ENCODE results near the gene RAD51B. TPM values are rescaled to one million over a fixed set of nuclear protein-coding genes. Genes with fewer than 3 reads are reported as not detected.

The RAD51B gene
- polyA plus RNA-seq, 1 donor (not counting 4 experiments of a cell fraction or from before 2014, with no cell fraction given): 13.3 TPM

DNA sequence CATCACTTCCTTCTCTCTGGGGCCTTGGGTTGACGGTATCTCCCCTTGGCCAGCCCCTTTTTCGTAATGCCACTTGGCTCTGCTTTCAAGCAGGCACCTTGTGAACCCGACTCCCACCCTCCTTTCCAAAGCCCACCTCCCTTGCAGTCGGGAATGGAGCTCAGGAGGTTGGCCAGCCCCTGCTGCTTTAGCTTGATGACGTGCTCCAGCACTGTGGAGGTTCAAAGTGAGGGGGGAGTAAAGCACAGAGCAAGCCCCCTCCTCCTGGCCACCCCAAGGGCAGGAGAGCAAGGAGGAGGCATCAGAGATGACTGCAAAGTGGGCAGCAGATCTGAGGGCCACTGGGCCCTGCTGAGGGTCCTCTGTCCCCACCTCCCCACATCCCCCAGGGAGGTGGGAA is 869.9 kb downstream of the RAD51B start:
- FAIRE-seq (no peak), DNase-seq (ENCODE audit: low read depth, low spot score) (no peak)
- Histone ChIP-seq H3K9me1 (ENCODE audit: control insufficient read depth, extremely low read depth, insufficient read depth, low read length) (no peaks in the 10 kb centered on the region), H3K27me3 (ENCODE audit: control insufficient read depth, extremely low read depth, insufficient read depth, low read length) (no peaks in the 10 kb centered on the region), H2AFZ (ENCODE audit: control insufficient read depth, low read length) (no peak overlapping the region), H3K9me3 (ENCODE audit: control insufficient read depth, low read depth, low read length) (no peaks in the 10 kb centered on the region), H3K4me3 (ENCODE audit: control insufficient read depth in 2 of 3, extremely low read depth in 1 of 3, insufficient read depth in 2 of 3, low read depth in 1 of 3, low read length in 3 of 3) (no peak overlapping the region), H3K9ac (ENCODE audit: control insufficient read depth, extremely low read depth, insufficient read depth, low read length) (peak overlapping the region; percentile 61), H3K4me2 (ENCODE audit: control insufficient read depth, extremely low read depth, insufficient read depth, low read depth, low read length) (no peak overlapping the region), H4K20me1 (ENCODE audit: control insufficient read depth, extremely low read depth, insufficient read depth, low read length) (no peaks in the 10 kb centered on the region), H3K4me1 (ENCODE audit: control insufficient read depth, extremely low read depth, insufficient read depth, low read length) (peaks cover 60% of the 10 kb centered on the region), H3K27ac (ENCODE audit: control insufficient read depth, insufficient read depth, low read length) (peak overlapping the region; percentile 97), H3K36me3 (ENCODE audit: control insufficient read depth in 2 of 2, extremely low read depth in 1 of 2, insufficient read depth in 2 of 2, low read length in 2 of 2) (no peaks in the 10 kb centered on the region), H3K79me2 (ENCODE audit: control insufficient read depth, insufficient read depth, low read length) (no peaks in the 10 kb centered on the region)
- dilution Hi-C loops (cut with MboI; ENCODE audit: extremely low pct_ligation_motif_present, low sequenced_read_pairs): no loop called here
- TF ChIP-seq EZH2 (IDR thresholded peaks at IDR 0.05; ENCODE audit: low read length): no peak
- TF ChIP-seq, protein P1, sequence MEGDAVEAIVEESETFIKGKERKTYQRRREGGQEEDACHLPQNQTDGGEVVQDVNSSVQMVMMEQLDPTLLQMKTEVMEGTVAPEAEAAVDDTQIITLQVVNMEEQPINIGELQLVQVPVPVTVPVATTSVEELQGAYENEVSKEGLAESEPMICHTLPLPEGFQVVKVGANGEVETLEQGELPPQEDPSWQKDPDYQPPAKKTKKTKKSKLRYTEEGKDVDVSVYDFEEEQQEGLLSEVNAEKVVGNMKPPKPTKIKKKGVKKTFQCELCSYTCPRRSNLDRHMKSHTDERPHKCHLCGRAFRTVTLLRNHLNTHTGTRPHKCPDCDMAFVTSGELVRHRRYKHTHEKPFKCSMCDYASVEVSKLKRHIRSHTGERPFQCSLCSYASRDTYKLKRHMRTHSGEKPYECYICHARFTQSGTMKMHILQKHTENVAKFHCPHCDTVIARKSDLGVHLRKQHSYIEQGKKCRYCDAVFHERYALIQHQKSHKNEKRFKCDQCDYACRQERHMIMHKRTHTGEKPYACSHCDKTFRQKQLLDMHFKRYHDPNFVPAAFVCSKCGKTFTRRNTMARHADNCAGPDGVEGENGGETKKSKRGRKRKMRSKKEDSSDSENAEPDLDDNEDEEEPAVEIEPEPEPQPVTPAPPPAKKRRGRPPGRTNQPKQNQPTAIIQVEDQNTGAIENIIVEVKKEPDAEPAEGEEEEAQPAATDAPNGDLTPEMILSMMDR (optimal IDR thresholded peaks at IDR 0.05 in 1 of 3, IDR thresholded peaks at IDR 0.05 in 1 of 3, conservative IDR thresholded peaks at IDR 0.05 in 1 of 3; ENCODE audit: extremely low read depth in 1 of 3, insufficient read depth in 2 of 3, low read length in 3 of 3): no peak

DNA sequence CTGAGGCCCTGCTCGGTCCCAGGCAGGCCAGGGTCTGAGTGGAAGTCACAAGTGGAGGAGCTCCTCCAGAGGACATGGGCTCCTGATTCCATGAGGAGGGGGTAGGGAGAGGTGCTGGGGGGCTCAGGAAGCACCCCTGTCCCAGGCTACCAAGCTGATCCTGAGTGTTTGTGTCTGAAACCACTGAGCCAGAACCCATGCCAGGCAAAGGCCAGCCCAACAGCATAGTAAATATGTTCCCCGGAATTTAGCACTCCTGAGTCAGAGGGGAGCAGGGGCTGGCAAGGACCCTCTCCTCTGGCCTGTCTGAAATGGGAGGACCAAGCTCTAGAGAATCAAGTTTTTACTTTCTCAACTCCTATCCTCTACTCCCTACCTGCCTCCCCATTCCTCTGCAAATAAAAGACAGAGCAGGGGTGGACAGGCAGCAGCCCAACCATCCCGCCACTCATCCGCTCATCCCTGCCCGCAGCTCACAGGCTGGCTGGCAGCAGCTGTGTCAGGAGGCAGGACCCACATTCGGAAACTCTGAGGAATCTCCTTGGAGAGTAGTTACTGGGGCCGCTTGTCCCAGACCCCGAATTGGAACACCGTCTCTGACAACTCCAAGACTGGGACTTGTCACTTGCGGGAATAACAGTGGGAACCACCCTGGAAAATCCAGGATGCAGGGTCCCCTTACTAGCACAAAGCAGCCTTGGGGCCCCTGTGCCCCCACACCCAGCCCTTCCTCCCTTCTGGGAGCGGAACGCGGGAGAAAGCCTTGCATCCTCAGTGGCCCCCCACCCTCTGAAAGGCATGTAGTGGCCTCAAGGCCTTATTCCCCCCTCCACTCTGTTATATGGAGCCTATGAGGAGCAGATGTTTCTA is 870.7 kb downstream of the RAD51B start:
- Histone ChIP-seq H3K4me2 (ENCODE audit: control insufficient read depth, extremely low read depth, insufficient read depth, low read depth, low read length) (no peak overlapping the region), H3K4me1 (ENCODE audit: control insufficient read depth, extremely low read depth, insufficient read depth, low read length) (peaks cover 60% of the 10 kb centered on the region), H3K9me1 (ENCODE audit: control insufficient read depth, extremely low read depth, insufficient read depth, low read length) (no peaks in the 10 kb centered on the region), H3K27ac (ENCODE audit: control insufficient read depth, insufficient read depth, low read length) (peak overlapping the region; percentile 15), H4K20me1 (ENCODE audit: control insufficient read depth, extremely low read depth, insufficient read depth, low read length) (no peaks in the 10 kb centered on the region), H3K79me2 (ENCODE audit: control insufficient read depth, insufficient read depth, low read length) (no peaks in the 10 kb centered on the region), H3K27me3 (ENCODE audit: control insufficient read depth, extremely low read depth, insufficient read depth, low read length) (no peaks in the 10 kb centered on the region), H3K9ac (ENCODE audit: control insufficient read depth, extremely low read depth, insufficient read depth, low read length) (peak overlapping the region; percentile 36), H3K9me3 (ENCODE audit: control insufficient read depth, low read depth, low read length) (no peaks in the 10 kb centered on the region), H3K4me3 (ENCODE audit: control insufficient read depth in 2 of 3, extremely low read depth in 1 of 3, insufficient read depth in 2 of 3, low read depth in 1 of 3, low read length in 3 of 3) (no peak overlapping the region), H3K36me3 (ENCODE audit: control insufficient read depth in 2 of 2, extremely low read depth in 1 of 2, insufficient read depth in 2 of 2, low read length in 2 of 2) (no peaks in the 10 kb centered on the region), H2AFZ (ENCODE audit: control insufficient read depth, low read length) (no peak overlapping the region)
- FAIRE-seq (no peak), DNase-seq (ENCODE audit: low read depth, low spot score) (no peak)
- dilution Hi-C loops (cut with MboI; ENCODE audit: extremely low pct_ligation_motif_present, low sequenced_read_pairs): no loop called here
- TF ChIP-seq, protein P1 (optimal IDR thresholded peaks at IDR 0.05 in 1 of 3, IDR thresholded peaks at IDR 0.05 in 1 of 3, conservative IDR thresholded peaks at IDR 0.05 in 1 of 3; ENCODE audit: extremely low read depth in 1 of 3, insufficient read depth in 2 of 3, low read length in 3 of 3): no peak
- no peak for TF ChIP-seq EZH2 (IDR thresholded peaks at IDR 0.05; ENCODE audit: low read length)

All from keratinocyte (primary cell).